Neural cell (in vitro differentiated cells): ENCODE measurements around the gene AFF1. TPM values are rescaled to one million over a fixed set of nuclear protein-coding genes. Genes with fewer than 3 reads are reported as not detected.

Source experiments
- H2AFZ ChIP-seq: fragments of 200-600, 300-800 bp; sonication (generic), shearing (Covaris generic); 2 replicates; pipeline ENCODE4 v1.6.0; 2014; ENCODE audit warnings: low read depth, mild to moderate bottlenecking, antibody characterized with exemption, low read length, moderate library complexity
- H3F3A ChIP-seq: fragments of 200-600 bp; shearing (Covaris generic); 2 replicates; pipeline ENCODE4 v1.6.1; 2016; ENCODE audit warnings: mild to moderate bottlenecking, moderate library complexity, mixed read lengths, antibody characterized with exemption, low read length; ENCODE audit not compliant: insufficient read depth, poor library complexity, severe bottlenecking
- H3K27ac ChIP-seq: fragments of 200-600, 300-800 bp; sonication (generic), shearing (Covaris generic); 2 replicates; pipeline ENCODE4 v1.5.1; 2014; ENCODE audit warnings: mild to moderate bottlenecking, low read length, moderate library complexity
- H3K27me3 ChIP-seq: fragments of 300-800, 200-600 bp; sonication (generic), shearing (Covaris generic); 2 replicates; pipeline ENCODE4 v1.6.0; 2014; ENCODE audit warnings: mild to moderate bottlenecking, low read depth, low read length, moderate library complexity; ENCODE audit not compliant: insufficient read depth
- H3K36me3 ChIP-seq: fragments of 300-800, 200-600 bp; sonication (generic), shearing (Covaris generic); 2 replicates; pipeline ENCODE4 v1.5.1; 2014; ENCODE audit warnings: mild to moderate bottlenecking, antibody characterized with exemption, low read length, moderate library complexity; ENCODE audit not compliant: insufficient read depth
- H3K4me2 ChIP-seq: fragments of 300-800, 200-600 bp; sonication (generic), shearing (Covaris generic); 2 replicates; pipeline ENCODE4 v1.6.0; 2014; ENCODE audit warnings: mild to moderate bottlenecking, low read length
- H3K4me3 ChIP-seq: fragments of 300-800, 200-600 bp; sonication (generic), shearing (Covaris generic); 2 replicates; pipeline ENCODE4 v1.5.1; 2014; ENCODE audit warnings: mild to moderate bottlenecking, low read length, moderate library complexity
- H3K79me2 ChIP-seq: fragments of 200-600 bp; shearing (Covaris generic); replicated peaks from 2 replicates; pipeline ENCODE4 v1.6.0; 2014; ENCODE audit warnings: mild to moderate bottlenecking, low read length, moderate library complexity; ENCODE audit not compliant: insufficient read depth
- H3K9ac ChIP-seq: fragments of 300-800, 200-600 bp; sonication (generic), shearing (Covaris generic); 2 replicates; pipeline ENCODE4 v1.6.1; 2016; ENCODE audit warnings: mild to moderate bottlenecking, low read length, mixed read lengths
- H3K9me2 ChIP-seq: fragments of 200-600 bp; shearing (Covaris generic); 2 replicates; pipeline ENCODE4 v1.6.1; 2016; ENCODE audit warnings: mild to moderate bottlenecking, low read length, mixed read lengths; ENCODE audit not compliant: insufficient read depth
- H3K9me3 ChIP-seq: fragments of 200-600, 300-800 bp; sonication (generic), shearing (Covaris generic); 2 replicates; pipeline ENCODE4 v1.6.1; 2016; ENCODE audit warnings: mild to moderate bottlenecking, mixed run types, low read length, moderate library complexity, mixed read lengths
- H4K20me1 ChIP-seq: fragments of 200-600 bp; shearing (Covaris generic); 2 replicates; pipeline ENCODE4 v1.6.1; 2016; ENCODE audit warnings: mild to moderate bottlenecking, mixed run types; ENCODE audit not compliant: insufficient read depth
- CTCF ChIP-seq: fragments of 450-650 bp; IDR thresholded peaks from 2 replicates; pipeline ENCODE4 v1.5.1; 2014; ENCODE audit warnings: antibody characterized with exemption, mild to moderate bottlenecking, moderate library complexity; ENCODE audit not compliant: poor library complexity, severe bottlenecking
- EP300 ChIP-seq: fragments of 450-650 bp; conservative IDR thresholded peaks from 2 replicates; pipeline ENCODE4 v1.6.1; 2014; ENCODE audit warnings: antibody characterized with exemption, mild to moderate bottlenecking, moderate library complexity; ENCODE audit not compliant: poor library complexity, severe bottlenecking
- EZH2 ChIP-seq: fragments of 200-600, 300-800 bp; shearing (Covaris generic), sonication (generic); IDR thresholded peaks from 2 replicates; pipeline ENCODE4 v1.6.1; 2014; ENCODE audit warnings: antibody characterized with exemption, low read length, borderline replicate concordance, mild to moderate bottlenecking; ENCODE audit not compliant: insufficient read depth, poor library complexity, severe bottlenecking
- MXI1 ChIP-seq: fragments of 450-650 bp; conservative IDR thresholded peaks from 2 replicates; pipeline ENCODE4 v1.6.1; 2014; ENCODE audit warnings: antibody characterized with exemption, mild to moderate bottlenecking; ENCODE audit not compliant: poor library complexity, severe bottlenecking
- POLR2AphosphoS5 ChIP-seq: IDR thresholded peaks from 2 replicates; pipeline ENCODE4 v1.6.1; 2012
- RAD21 ChIP-seq: fragments of 450-650 bp; conservative IDR thresholded peaks from 2 replicates; pipeline ENCODE4 v1.6.1; 2014; ENCODE audit warnings: antibody characterized with exemption, mild to moderate bottlenecking, moderate library complexity
- REST ChIP-seq: IDR thresholded peaks from 2 replicates; pipeline ENCODE4 v1.6.1; 2012; ENCODE audit warnings: borderline replicate concordance
- SMC3 ChIP-seq: fragments of 450-650 bp; conservative IDR thresholded peaks from 2 replicates; pipeline ENCODE4 v1.6.1; 2014; ENCODE audit warnings: antibody characterized with exemption, mild to moderate bottlenecking, moderate library complexity; ENCODE audit not compliant: poor library complexity
- TAF1 ChIP-seq: IDR thresholded peaks from 2 replicates; pipeline ENCODE4 v1.6.1; 2012; ENCODE audit warnings: low read depth
- polyA plus RNA-seq: library from polyadenylated mRNA; depleted of rRNA; stranded (reverse); fragments of >200 nt; gene quantifications from 2 replicates; pipeline ENCODE4 v1.2.3, GENCODE V29; 2014

Gene AFF1
- polyA plus RNA-seq, 1 donor from 2014 or later, result 0.63 TPM

GRCh38 chr4:86924811-86925210 lies 10.0 kb upstream of the AFF1 start:
- H3K9me3 ChIP-seq, result no peaks in the 10 kb centered on the region
- no peaks in the 10 kb centered on the region for H3K9me2 ChIP-seq
- no peaks in the 10 kb centered on the region for H3F3A ChIP-seq
- H3K9ac ChIP-seq, result no peak overlapping the region
- H3K4me2 ChIP-seq, result no peak overlapping the region
- TF ChIP-seq EZH2, result no peak
- TF ChIP-seq POLR2AphosphoS5, result no peak
- TF ChIP-seq CTCF, result no peak
- TF ChIP-seq TAF1, result no peak
- no peak for TF ChIP-seq MXI1
- TF ChIP-seq SMC3, result no peak
- TF ChIP-seq RAD21, result no peak
- TF ChIP-seq EP300, result no peak
- H3K27ac ChIP-seq, result no peak overlapping the region
- H3K36me3 ChIP-seq, result no peaks in the 10 kb centered on the region
- H3K79me2 ChIP-seq, result no peaks in the 10 kb centered on the region
- no peak overlapping the region for H3K4me3 ChIP-seq
- H2AFZ ChIP-seq, result no peak overlapping the region
- no peaks in the 10 kb centered on the region for H3K27me3 ChIP-seq
- no peaks in the 10 kb centered on the region for H4K20me1 ChIP-seq

- H2AFZ ChIP-seq, result no peak overlapping the region
- no peaks in the 10 kb centered on the region for H3K79me2 ChIP-seq
- H3K9ac ChIP-seq, result no peak overlapping the region
- no peaks in the 10 kb centered on the region for H3F3A ChIP-seq
- H3K9me2 ChIP-seq, result no peaks in the 10 kb centered on the region
- TF ChIP-seq CTCF (no peak), TAF1 (no peak), POLR2AphosphoS5 (no peak), SMC3 (no peak), EZH2 (no peak), MXI1 (no peak), REST (no peak), EP300 (no peak)
- H3K27ac ChIP-seq, result no peak overlapping the region
- H3K36me3 ChIP-seq, result no peaks in the 10 kb centered on the region
- H3K27me3 ChIP-seq, result no peaks in the 10 kb centered on the region
- no peaks in the 10 kb centered on the region for H3K9me3 ChIP-seq
- no peaks in the 10 kb centered on the region for H4K20me1 ChIP-seq
- no peak overlapping the region for H3K4me2 ChIP-seq
- no peak overlapping the region for H3K4me3 ChIP-seq
Observed at GRCh38 chr4:86926435-86927086, 8.2 kb upstream of the AFF1 start.
